PC-3 (cell line): Measurements from ENCODE around the gene SMAD7. TPM values are rescaled to one million over a fixed set of nuclear protein-coding genes. Genes with fewer than 3 reads are reported as not detected.

ENCODE experiments used
- ATAC-seq: fragments of 200-7000 bp; cut with Tn5 transposase; 2 replicates; pipeline ENCODE4 v1.9.1; 2020; ENCODE audit warnings: mild to moderate bottlenecking, moderate library complexity
- BruUV-seq: library from RNA; stranded (reverse); fragments of 400-500 nt; replicated peaks from 2 replicates; lab custom pipeline; 2021; lab: Mats Ljungman, UMichigan
- CTCF ChIA-PET: fragments of 300-600 bp; sonication (Branson Sonifier 250); formaldehyde crosslinking; loops from one replicate; lab custom pipeline; 2022; ENCODE audit warnings: antibody characterized with exemption; lab: Charles Lee
- POLR2A ChIA-PET: fragments of 300-600 bp; sonication (Branson Sonifier 250); formaldehyde crosslinking; loops from one replicate; lab custom pipeline; 2022; ENCODE audit warnings: antibody characterized with exemption; ENCODE audit not compliant: unreplicated experiment; lab: Charles Lee
- DNase-seq: peaks from one replicate; pipeline ENCODE4 v3.0.0-alpha.2; 2015
- H2AFZ ChIP-seq: fragments of 300-600 bp; sonication (generic); 2 replicates; pipeline ENCODE4 v1.6.0; 2016; ENCODE audit warnings: antibody characterized with exemption, low read length
- H3F3A ChIP-seq: fragments of 300-600 bp; sonication (generic); one replicate; pipeline ENCODE4 v1.6.0; 2017; ENCODE audit warnings: antibody characterized with exemption, low read length, control low read depth, mild to moderate bottlenecking; ENCODE audit not compliant: unreplicated experiment
- H3K27ac ChIP-seq: fragments of 300-600 bp; sonication (generic); 2 replicates; pipeline ENCODE4 v1.5.1; 2016; ENCODE audit warnings: mild to moderate bottlenecking, low read length
- H3K27me3 ChIP-seq: fragments of 300-600 bp; sonication (generic); 2 replicates; pipeline ENCODE4 v1.6.1; 2016; ENCODE audit warnings: low read length, mixed read lengths
- H3K36me3 ChIP-seq: fragments of 300-600 bp; sonication (generic); 2 replicates; pipeline ENCODE4 v1.6.1; 2016; ENCODE audit warnings: low read depth, mixed run types, low read length, mixed read lengths
- H3K4me1 ChIP-seq: fragments of 300-600 bp; sonication (generic); 2 replicates; pipeline ENCODE4 v1.5.1; 2016; ENCODE audit warnings: low read length; ENCODE audit not compliant: insufficient read depth
- H3K4me2 ChIP-seq: fragments of 300-600 bp; sonication (generic); 2 replicates; pipeline ENCODE4 v1.6.0; 2016; ENCODE audit warnings: low read length
- H3K4me3 ChIP-seq: fragments of 300-600 bp; sonication (generic); 2 replicates; pipeline ENCODE4 v1.5.1; 2016; ENCODE audit warnings: mild to moderate bottlenecking, low read length, mixed read lengths
- H3K79me2 ChIP-seq: fragments of 300-600 bp; sonication (generic); 2 replicates; pipeline ENCODE4 v1.6.1; 2017; ENCODE audit warnings: low read length, mixed read lengths
- H3K9ac ChIP-seq: fragments of 300-600 bp; sonication (generic); 2 replicates; pipeline ENCODE4 v1.6.0; 2016; ENCODE audit warnings: mild to moderate bottlenecking, low read length
- H3K9me2 ChIP-seq: fragments of 300-600 bp; sonication (generic); replicated peaks from 2 replicates; pipeline ENCODE4 v1.6.1; 2016; ENCODE audit warnings: mixed run types, low read length, mixed read lengths
- H3K9me3 ChIP-seq: fragments of 300-600 bp; sonication (generic); 2 replicates; pipeline ENCODE4 v1.6.1; 2016; ENCODE audit warnings: low read length, mixed read lengths
- H4K20me1 ChIP-seq: fragments of 300-600 bp; sonication (generic); 2 replicates; pipeline ENCODE4 v1.6.1; 2016; ENCODE audit warnings: low read length, mixed read lengths
- EZH2 ChIP-seq: fragments of 300-600 bp; sonication (generic); IDR thresholded peaks from one replicate; pipeline ENCODE4 v1.6.1; 2017; ENCODE audit warnings: antibody characterized with exemption, mild to moderate bottlenecking, low read length; ENCODE audit not compliant: unreplicated experiment
- EZH2phosphoT487 ChIP-seq: fragments of 300-600 bp; sonication (generic); IDR thresholded peaks from 2 replicates; pipeline ENCODE4 v1.6.1; 2018; ENCODE audit warnings: mild to moderate bottlenecking, antibody characterized with exemption, low read length, borderline replicate concordance
- intact Hi-C: fragments of 100-400 bp; cut with micrococcal nuclease; formaldehyde crosslinking; loops from 2 replicates; pipeline ENCODE4 v1.9.0; 2023
- total RNA-seq: library from RNA; depleted of rRNA; stranded (reverse); fragments of >200 nt; gene quantifications from 2 replicates; pipeline ENCODE4 v1.2.3, GENCODE V29; 2014
- TF ChIP-seq, protein P1 (sequence below): fragments of 300-600 bp; sonication (generic); conservative IDR thresholded peaks from 2 replicates; pipeline ENCODE4 v1.5.1; 2017; ENCODE audit warnings: antibody characterized with exemption, low read depth, mild to moderate bottlenecking, low read length

SMAD7 gene
- total RNA-seq, 1 experiment from 2014 or later = 9.4 TPM

DNA sequence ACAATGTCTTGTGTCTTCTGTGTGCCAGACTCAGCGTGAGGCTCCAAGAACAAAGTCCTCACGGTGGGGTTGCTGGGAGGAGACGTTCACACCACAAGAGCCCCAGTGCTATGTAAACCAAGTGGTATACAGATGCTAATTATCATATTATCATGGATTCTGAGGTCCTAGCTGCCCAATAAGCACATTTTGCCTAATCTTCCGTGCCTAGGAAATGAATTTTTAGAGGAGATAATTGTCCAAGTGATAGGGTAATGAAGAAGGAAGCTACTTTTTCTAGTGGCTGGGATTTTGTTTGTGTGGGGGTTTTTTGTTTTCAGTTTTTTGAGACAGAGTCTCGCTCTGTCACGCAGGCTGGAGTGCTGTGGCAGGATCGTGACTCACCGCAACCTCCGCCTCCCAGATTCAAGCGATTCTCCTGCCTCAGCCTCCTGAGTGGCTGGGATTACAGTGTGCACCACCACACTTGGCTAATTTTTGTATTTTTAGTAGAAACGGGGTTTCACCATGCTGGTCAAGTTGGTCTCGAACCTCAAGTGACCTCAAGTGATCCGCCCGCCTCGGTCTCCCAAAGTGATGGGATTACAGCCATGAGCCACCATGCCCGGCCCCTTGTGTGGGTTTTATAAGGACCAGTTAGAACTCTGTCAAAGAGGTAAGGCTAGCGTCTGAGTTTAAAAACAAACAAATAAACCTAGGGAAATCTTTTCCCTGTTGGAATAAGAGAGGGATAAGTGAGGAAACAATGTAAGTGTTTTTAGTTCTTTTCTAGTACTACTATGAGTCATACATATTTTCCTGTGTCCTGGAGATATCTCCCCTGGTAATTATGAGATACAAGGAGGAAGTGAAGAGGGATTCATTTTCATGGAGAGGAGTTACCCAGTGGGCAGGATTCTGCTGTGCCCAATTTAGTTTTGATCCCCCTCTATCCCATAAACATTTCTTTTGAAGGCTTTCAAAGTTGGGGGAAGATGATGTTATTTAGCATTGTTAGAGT lies 9.5 kb upstream of the SMAD7 start:
- no peaks in the 10 kb centered on the region for H3K27me3 ChIP-seq
- ChIA-PET POLR2A (no interaction called here), CTCF (no interaction called here)
- H2AFZ ChIP-seq = no peak overlapping the region
- no peak for DNase-seq
- no peaks in the 10 kb centered on the region for H3F3A ChIP-seq
- H3K9me2 ChIP-seq = no peaks in the 10 kb centered on the region
- no peak overlapping the region for H3K27ac ChIP-seq
- peak; percentile 59 for ATAC-seq
- no peak overlapping the region for H3K4me3 ChIP-seq
- no peaks in the 10 kb centered on the region for H3K79me2 ChIP-seq
- no peak overlapping the region for H3K4me2 ChIP-seq
- no TSS peak for BruUV-seq
- intact Hi-C loops = no loop called here
- no peaks in the 10 kb centered on the region for H3K9me3 ChIP-seq
- no peaks in the 10 kb centered on the region for H3K36me3 ChIP-seq
- TF ChIP-seq EZH2 (no peak), EZH2phosphoT487 (no peak)
- TF ChIP-seq, protein P1, sequence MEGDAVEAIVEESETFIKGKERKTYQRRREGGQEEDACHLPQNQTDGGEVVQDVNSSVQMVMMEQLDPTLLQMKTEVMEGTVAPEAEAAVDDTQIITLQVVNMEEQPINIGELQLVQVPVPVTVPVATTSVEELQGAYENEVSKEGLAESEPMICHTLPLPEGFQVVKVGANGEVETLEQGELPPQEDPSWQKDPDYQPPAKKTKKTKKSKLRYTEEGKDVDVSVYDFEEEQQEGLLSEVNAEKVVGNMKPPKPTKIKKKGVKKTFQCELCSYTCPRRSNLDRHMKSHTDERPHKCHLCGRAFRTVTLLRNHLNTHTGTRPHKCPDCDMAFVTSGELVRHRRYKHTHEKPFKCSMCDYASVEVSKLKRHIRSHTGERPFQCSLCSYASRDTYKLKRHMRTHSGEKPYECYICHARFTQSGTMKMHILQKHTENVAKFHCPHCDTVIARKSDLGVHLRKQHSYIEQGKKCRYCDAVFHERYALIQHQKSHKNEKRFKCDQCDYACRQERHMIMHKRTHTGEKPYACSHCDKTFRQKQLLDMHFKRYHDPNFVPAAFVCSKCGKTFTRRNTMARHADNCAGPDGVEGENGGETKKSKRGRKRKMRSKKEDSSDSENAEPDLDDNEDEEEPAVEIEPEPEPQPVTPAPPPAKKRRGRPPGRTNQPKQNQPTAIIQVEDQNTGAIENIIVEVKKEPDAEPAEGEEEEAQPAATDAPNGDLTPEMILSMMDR = no peak
- no peaks in the 10 kb centered on the region for H4K20me1 ChIP-seq
- H3K4me1 ChIP-seq = no peaks in the 10 kb centered on the region
- H3K9ac ChIP-seq = no peak overlapping the region

DNA sequence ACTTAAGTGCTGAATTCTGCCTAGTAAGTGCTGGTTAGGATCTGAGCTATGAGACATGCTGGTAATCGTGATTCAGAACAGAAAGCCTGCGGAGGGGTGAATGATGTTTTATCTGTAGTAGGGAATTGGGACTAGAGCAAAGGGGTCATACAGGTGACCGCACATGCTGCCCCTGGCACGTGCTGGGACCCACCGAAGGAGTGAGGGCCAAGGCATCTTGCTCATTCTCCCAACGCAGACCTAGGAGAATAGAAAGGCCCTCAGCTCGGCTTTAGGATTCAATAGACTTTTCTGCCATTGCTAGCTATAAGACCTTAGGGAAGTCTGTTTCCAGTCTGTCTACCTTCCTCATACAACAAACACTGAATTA lies 8.8 kb upstream of the SMAD7 start:
- Histone ChIP-seq H3K27ac (no peak overlapping the region), H3K9me2 (no peaks in the 10 kb centered on the region), H2AFZ (no peak overlapping the region), H3K4me3 (no peak overlapping the region), H4K20me1 (no peaks in the 10 kb centered on the region), H3K36me3 (no peaks in the 10 kb centered on the region), H3K9ac (no peak overlapping the region), H3K79me2 (no peaks in the 10 kb centered on the region), H3K4me2 (no peak overlapping the region), H3K27me3 (no peaks in the 10 kb centered on the region), H3K9me3 (no peaks in the 10 kb centered on the region), H3F3A (no peaks in the 10 kb centered on the region), H3K4me1 (no peaks in the 10 kb centered on the region)
- ChIA-PET POLR2A (no interaction called here), CTCF (no interaction called here)
- intact Hi-C loops = no loop called here
- ATAC-seq (no peak), DNase-seq (no peak)
- no TSS peak for BruUV-seq
- TF ChIP-seq EZH2 (no peak), EZH2phosphoT487 (no peak)
- TF ChIP-seq, protein P1 = no peak

DNA sequence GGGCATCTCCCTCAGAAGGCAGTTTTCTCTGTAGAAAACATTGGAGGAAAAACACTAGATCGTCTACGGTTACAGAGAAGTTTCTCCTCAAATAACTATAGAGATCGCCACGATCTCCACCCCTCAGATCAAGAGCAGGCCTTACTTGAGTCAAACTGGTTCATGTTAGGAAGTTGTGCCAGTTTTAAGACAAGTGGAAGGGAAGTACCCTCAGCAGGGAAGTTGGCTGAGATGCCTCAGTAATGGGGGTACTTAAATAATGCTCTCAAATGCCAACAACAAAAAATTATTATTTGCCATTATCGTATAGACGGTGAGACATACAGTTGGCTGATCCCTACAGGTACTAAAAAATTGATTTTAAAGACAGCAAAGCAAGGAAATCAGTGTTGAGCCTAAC lies 8.2 kb upstream of the SMAD7 start:
- TF ChIP-seq EZH2phosphoT487 = no peak
- TF ChIP-seq, protein P1 = no peak
- no peak for TF ChIP-seq EZH2
- intact Hi-C loops = no loop called here
- ChIA-PET CTCF (no interaction called here), POLR2A (no interaction called here)
- DNase-seq = no peak
- no peaks in the 10 kb centered on the region for H3K4me1 ChIP-seq
- no peaks in the 10 kb centered on the region for H3K27me3 ChIP-seq
- no peak overlapping the region for H3K4me3 ChIP-seq
- no peak for ATAC-seq
- H4K20me1 ChIP-seq = no peaks in the 10 kb centered on the region
- no peaks in the 10 kb centered on the region for H3K79me2 ChIP-seq
- H3K4me2 ChIP-seq = no peak overlapping the region
- H3F3A ChIP-seq = no peaks in the 10 kb centered on the region
- H3K9me3 ChIP-seq = no peaks in the 10 kb centered on the region
- no peak overlapping the region for H2AFZ ChIP-seq
- H3K36me3 ChIP-seq = no peaks in the 10 kb centered on the region
- no TSS peak for BruUV-seq
- no peak overlapping the region for H3K27ac ChIP-seq
- no peaks in the 10 kb centered on the region for H3K9me2 ChIP-seq
- no peak overlapping the region for H3K9ac ChIP-seq
